ENCODE data around the gene INPP4A.

INPP4A gene

DNA sequence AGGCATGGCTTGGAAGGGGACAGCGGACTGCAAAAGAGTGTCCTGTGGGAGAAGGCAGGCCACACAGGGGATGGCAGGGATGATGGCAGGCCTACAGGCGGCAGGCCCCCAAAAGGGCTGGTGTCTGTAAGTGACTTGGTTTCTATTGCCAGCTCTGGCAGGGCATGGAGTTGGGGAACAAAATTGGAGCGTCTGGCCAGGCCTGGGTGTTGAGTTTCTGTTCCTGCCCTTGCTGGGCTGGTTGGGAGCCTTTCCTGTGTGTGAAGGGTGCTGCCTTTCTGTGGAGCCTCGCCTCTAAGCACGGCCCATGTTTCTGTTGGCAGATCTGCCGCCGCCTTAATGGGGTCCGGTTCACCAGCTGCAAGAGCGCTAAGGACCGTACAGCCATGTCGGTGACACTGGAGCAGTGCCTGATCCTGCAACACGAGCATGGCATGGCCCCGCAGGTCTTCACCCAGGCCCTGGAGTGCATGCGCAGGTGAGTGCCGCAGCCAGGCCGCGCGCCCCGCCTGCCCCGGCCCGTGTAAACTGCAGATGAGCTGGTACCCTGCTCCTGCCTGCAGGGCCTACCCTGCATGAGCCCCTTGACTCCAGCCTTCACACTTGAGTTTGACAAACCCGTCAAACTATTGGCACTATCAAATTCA is 132.1 kb downstream of the INPP4A start:
- H3K4me3 ChIP-seq (replicated peaks; ENCODE audit: low read depth, low read length) = no peak overlapping the region
- no peak for DNase-seq (ENCODE audit: extremely low read depth, low read depth)
- TF ChIP-seq, protein P1, sequence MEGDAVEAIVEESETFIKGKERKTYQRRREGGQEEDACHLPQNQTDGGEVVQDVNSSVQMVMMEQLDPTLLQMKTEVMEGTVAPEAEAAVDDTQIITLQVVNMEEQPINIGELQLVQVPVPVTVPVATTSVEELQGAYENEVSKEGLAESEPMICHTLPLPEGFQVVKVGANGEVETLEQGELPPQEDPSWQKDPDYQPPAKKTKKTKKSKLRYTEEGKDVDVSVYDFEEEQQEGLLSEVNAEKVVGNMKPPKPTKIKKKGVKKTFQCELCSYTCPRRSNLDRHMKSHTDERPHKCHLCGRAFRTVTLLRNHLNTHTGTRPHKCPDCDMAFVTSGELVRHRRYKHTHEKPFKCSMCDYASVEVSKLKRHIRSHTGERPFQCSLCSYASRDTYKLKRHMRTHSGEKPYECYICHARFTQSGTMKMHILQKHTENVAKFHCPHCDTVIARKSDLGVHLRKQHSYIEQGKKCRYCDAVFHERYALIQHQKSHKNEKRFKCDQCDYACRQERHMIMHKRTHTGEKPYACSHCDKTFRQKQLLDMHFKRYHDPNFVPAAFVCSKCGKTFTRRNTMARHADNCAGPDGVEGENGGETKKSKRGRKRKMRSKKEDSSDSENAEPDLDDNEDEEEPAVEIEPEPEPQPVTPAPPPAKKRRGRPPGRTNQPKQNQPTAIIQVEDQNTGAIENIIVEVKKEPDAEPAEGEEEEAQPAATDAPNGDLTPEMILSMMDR (IDR thresholded peaks at IDR 0.05; ENCODE audit: low read depth, low read length, missing control alignments) = no peak

DNA sequence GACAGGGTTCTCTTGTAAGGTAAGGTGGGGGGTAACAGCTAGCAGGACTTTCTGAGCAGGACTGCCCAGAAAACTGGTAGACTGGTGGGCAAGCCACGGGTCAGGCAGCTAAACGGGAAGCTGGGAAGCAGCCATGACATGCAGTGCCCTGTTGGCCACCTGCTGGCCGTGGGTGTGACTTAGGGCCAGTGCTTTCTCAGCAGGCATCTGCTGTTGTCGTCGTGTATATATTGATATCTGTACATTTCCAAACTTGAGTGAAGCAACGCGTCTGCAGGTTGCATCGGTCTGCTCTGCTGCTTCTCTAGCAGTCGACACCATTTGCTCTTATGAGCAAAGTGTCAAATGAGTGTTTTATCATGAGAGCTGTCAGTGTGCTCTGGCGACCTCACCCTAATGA is 132.7 kb downstream of the INPP4A start:
- no peak for DNase-seq (ENCODE audit: extremely low read depth, low read depth)
- TF ChIP-seq, protein P1 (IDR thresholded peaks at IDR 0.05; ENCODE audit: low read depth, low read length, missing control alignments) = no peak
- no peak overlapping the region for H3K4me3 ChIP-seq (replicated peaks; ENCODE audit: low read depth, low read length)

DNA sequence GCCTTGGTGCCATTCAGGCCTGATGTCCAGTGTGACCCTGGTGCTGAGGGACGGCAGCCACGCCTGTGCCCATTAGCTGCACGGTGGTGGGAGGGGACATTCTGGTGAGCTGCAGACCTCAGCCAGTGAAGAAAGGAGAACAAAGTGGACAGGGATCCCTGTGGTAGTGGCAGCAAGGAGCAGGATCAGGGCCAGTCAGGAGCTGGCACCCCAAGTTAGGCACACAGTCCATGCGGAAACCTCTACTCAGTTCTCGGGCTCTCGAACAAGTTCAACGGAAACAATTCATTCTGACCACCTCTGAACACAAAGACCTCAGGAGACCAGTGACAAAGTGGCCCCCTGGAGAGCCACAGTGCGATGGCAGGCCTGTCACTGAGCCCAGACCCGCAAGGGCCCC is 133.6 kb downstream of the INPP4A start:
- TF ChIP-seq, protein P1 (IDR thresholded peaks at IDR 0.05; ENCODE audit: low read depth, low read length, missing control alignments) = no peak
- DNase-seq (ENCODE audit: extremely low read depth, low read depth) = no peak
- H3K4me3 ChIP-seq (replicated peaks; ENCODE audit: low read depth, low read length) = no peak overlapping the region

DNA sequence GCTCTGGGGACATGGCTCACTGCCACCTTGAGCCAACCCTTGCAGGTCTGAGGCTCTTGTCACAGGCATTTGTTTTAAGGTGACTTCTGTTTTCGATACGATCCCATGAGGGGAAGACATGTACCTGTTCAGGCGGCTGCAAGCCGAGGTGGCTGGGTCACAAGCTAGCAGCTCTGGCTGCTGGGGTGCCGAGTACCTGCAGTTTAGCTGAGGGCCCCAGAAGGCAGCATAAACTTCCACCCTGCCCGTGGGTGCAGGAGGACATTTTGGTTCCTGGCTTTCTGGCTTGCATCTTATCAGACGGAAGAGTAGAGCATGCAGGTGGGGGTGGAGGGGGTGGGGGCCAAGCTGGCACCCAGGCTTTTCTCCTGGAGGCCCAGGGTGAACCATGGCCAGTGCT is 135.3 kb downstream of the INPP4A start:
- DNase-seq (ENCODE audit: extremely low read depth, low read depth) = no peak
- TF ChIP-seq, protein P1 (IDR thresholded peaks at IDR 0.05; ENCODE audit: low read depth, low read length, missing control alignments) = no peak
- H3K4me3 ChIP-seq (replicated peaks; ENCODE audit: low read depth, low read length) = no peak overlapping the region

DNA sequence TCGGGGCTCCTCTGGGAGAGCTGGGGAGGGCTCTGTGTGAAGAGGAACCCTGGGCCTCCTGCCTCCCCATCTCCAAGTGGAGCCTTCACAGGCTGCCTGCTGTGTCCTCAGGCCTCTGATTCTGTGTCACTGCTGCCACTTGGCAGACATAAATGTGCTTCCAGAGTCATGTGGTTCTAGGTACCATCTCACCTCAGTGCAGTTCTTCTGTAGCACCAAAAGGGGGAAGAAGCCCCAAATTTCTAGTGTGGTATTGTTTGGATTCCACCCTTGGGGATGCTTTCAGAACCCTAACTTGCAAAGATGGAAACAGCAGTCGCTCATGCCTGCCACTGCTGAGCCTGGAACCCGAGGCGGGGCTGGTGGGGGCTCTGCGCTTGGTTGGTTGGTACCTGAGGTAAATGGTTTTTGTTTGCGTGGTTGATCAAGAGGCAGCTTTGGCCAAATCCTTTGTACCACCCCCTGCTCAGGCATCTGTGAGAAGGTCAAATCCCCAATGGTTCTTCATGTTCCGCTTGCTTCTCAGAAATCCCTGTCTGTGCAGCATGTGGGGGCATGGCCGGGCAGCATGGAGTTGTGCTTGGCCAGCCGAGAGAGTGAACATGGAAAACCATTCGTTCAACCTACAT is 136.1 kb downstream of the INPP4A start:
- no peak overlapping the region for H3K4me3 ChIP-seq (replicated peaks; ENCODE audit: low read depth, low read length)
- TF ChIP-seq, protein P1 (IDR thresholded peaks at IDR 0.05; ENCODE audit: low read depth, low read length, missing control alignments) = no peak
- DNase-seq (ENCODE audit: extremely low read depth, low read depth) = no peak

DNA sequence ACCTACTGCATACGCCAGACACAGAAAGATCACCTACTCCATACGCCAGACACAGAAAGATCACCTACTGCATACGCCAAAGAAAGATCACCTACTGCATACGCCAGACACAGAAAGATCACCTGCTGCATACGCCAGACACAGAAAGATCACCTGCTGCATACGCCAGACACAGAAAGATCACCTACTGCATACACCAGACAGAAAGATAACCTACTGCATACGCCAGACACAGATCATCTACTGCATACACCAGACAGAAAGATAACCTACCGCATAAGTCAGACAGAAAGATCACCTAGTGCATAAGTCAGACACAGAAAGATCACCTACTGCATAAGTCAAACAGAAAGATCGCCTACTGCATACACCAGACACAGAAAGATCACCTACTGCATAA is 137.9 kb downstream of the INPP4A start:
- no peak overlapping the region for H3K4me3 ChIP-seq (replicated peaks; ENCODE audit: low read depth, low read length)
- TF ChIP-seq, protein P1 (IDR thresholded peaks at IDR 0.05; ENCODE audit: low read depth, low read length, missing control alignments) = no peak
- DNase-seq (ENCODE audit: extremely low read depth, low read depth) = no peak

Data from HFF-Myc (cell line).